ENCODE results near the gene IL4I1.

Gene IL4I1

DNA sequence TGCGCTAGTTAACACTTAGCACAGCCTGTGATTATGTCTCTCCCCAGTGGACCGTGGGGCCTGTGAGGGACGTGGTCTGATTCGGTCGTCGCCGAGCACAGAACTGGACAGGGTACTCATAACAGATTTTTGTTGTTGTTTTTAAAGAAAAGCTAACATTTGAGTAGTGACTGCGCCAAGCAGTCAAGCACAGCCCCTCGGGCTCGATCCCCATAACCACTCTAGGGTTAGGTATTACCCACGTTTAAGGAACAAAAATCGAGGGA is 46.5 kb downstream of the IL4I1 start:
- no peak for DNase-seq (ENCODE audit: low spot score)

DNA sequence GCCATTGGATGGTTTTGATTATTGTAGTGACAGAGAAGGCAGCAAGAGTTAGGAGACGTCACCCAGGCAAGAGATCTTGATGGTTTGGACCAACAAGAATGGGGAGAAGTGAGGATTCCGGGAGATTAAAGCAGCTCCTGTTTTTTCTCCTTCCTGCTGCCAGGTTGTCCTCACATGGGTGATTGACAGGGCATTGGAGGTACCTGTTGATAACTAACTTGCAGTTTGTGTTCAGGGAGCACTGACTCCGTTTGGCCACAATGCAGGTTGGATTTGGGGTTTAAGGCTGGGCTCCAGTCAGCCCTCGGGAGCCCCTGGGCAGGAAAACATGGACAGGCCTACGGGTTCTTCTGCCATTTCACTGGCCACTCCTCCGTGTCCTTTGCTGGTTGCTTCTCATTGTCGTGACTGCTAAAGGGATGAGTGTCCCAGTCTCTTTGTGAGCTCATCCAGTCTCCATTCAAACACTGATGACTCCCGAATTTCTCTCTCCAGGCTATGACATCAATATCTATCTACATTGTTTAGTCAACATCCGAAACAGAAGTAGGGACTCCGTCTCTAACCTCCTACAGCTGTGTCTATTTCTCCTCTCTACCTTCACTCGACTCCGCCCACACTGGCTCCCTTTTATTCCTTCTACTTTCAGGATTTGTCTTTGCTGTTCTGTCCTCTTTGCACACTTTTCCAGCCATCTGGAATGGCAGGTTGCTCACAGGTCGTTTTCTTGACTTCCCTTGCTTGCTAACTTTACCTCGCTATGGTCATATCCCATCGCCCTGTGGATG is 47.1 kb downstream of the IL4I1 start:
- no peak for DNase-seq (ENCODE audit: low spot score)

DNA sequence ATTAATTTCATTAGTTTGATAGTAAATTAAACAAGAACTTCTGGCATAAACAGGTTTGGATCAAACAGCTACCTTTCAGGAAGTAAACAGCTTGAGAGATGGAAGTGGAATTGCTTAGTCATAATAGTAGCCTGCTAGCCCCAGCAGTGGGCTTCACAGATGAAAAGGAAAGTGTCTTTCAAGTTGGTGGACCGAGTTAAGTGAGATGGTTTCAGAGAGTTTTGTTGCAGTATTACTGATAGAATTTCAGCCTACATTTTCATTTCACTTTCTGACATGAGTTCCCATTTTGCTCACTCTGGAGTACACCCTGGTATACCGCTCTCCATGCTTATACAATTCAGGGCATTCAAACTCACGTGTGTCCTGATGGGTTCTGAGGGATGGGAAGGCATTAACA is 47.7 kb downstream of the IL4I1 start:
- no peak for DNase-seq (ENCODE audit: low spot score)

DNA sequence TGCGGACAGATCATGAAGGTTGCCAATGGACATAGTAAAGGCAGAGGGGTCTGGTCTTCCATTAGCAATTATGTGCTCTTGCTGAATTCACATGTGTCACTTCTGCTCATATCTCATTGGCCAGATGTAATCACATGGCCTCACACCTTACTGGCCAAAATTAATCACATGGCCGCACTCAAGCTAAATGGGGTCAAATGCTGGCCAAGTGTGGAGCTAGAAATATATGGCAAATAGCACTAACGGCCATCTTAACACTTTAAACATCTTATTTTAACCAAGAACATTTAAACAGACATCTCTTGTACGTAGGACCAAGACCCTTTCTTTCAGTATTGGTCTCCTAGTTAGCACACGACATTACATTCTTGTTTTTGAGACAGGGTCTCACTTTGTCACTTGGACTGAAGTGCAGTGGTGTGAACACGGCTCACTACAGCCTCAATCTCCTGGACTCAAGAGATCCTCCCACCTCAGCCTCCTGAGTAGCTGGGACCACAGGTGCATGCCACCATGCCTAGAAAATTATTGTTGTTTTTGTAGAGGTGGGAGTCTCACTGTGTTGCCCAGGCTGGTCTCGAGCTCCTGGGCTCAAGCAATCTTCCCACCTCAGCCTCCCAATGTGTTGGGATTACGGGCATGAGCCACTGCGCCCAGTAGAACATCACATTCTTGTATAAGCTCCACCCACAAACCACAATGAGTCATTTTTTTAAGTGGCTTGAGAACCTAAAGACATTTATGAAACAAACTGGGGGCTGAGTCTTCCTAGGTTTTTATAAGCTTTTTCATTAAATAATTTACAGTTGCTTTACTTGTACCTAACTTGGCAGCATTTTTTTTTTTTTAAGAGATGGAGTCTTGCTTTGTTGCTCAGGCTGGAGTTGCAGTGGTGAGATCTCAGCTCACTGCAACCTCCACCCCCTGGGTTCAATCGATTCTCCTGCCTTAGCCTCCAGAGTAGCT is 48.7 kb downstream of the IL4I1 start:
- DNase-seq (ENCODE audit: low spot score): no peak

DNA sequence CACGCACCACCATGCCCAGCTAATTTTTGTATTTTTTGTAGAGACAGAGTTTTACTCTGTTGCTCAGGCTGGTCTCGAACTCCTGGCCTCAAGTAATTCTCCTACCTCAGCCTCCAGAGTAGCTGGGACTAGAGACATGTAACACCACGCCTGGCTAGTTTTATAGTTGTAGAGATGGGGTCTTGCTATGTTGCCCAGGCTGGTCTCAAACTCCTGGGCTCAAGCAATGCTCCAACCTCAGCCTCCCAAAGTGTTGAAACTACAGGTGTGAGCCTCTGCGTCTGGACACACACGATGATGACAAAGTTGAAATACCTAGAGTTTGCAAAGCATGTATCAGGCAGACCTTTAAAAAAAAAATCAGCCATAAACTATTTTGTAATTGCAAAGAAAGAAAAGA is 50.3 kb downstream of the IL4I1 start:
- no peak for DNase-seq (ENCODE audit: low spot score)

DNA sequence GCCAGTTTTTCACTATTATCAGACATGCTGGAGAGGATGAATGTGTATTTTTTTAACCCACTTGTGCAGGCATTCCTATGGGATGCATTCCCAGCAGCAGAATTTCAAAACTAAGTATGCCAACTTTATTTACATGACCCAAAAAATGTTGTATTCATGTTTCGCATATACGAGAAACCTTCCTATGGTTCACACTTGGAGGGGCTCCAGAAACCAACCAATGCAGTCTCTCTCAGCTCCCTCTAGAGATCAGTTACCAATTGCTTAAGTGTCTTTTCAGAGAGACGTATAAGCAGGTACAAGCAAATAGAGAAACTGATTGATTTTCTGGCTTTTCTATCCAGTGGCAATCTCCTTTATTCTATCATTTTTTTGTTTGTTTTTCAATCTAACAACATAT is 51.3 kb downstream of the IL4I1 start:
- DNase-seq (ENCODE audit: low spot score): no peak

DNA sequence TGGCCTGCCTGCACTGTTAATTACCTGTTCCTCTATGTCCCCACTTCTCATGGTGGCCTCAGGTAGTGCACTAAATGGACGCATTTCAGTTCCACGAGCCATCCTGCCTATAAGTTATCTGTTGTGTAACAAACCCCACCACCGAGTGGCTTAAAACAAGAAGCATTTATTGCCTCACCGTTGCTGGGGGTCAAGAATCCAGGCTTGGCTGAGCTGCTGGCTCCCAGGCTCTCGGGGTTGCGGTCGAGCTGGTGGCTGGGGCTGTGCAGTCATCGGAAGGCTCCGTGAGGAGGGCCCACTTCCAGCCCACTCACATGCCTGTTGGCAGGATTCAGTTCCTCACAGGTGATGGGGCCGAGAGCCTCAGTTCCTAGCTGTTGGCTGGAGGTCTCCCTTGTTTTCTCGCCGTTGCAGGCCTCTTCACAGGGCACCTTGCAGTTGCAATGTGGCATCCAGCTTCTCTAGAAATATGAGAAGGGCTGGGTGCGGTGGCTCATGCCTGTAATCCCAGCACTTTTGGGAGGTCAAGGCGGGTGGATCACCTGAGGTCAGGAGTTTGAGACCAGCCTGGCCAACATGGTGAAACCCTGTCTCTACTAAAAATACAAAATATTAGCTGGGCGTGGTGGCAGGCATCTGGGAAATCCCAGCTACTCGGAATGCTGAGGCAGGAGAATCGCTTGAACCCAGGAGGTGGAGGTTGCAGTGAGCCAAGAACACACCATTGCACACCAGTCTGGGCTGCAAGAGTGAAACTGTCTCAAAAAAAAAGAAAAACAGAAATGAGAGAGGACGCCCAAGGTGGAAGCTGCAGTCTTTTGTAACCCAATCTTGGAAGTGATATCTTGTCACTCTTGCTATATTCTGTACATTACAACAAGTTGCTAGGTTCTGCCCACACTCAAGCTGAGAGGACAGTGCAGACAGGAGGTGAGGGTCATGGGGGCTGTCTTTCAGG is 52.3 kb downstream of the IL4I1 start:
- DNase-seq (ENCODE audit: low spot score): no peak

DNA sequence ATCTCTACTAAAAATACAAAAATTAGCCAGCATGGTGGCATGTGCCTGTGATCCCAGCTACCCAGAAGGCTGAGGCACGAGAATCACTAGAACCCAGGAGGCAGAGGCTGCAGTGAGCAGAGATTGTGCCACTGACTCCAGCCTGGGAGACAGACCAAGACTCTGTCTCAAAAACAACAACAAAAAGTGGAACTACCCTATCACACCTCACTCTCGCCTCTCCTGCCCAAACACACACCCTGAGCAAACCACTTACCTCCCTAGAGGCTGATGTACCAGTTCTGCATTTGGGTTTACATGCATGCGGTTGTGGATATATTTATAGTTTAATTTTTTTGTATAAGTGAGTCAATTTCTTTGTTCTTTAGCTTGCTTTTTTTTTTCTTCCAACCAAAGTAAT is 53.4 kb downstream of the IL4I1 start:
- no peak for DNase-seq (ENCODE audit: low spot score)

DNA sequence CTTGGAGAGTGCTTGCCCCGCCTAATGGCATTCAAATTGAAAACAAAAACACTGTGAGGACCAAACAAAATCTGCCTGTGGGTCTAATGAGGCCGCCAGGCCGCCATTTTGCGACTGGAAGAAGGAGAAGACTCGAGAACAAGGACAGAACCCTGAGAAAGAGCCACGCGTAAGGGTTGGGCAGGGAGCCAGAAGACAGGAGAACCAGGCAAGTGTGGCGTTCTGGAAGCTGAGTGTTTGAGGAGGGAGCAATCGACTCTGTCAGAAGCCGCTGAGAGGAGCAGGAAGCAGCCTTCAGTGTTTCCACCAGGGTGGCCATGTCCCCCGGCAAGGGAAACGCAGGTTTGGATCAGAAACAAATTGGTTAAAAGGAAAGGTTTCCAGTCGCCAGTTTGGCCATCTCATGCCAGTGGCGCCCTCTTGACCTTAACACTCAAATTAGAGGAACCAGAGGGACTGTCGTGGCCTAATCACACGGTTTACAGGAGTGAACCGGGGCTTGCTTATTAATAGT is 55.9 kb downstream of the IL4I1 start:
- DNase-seq (ENCODE audit: low spot score): no peak

DNA sequence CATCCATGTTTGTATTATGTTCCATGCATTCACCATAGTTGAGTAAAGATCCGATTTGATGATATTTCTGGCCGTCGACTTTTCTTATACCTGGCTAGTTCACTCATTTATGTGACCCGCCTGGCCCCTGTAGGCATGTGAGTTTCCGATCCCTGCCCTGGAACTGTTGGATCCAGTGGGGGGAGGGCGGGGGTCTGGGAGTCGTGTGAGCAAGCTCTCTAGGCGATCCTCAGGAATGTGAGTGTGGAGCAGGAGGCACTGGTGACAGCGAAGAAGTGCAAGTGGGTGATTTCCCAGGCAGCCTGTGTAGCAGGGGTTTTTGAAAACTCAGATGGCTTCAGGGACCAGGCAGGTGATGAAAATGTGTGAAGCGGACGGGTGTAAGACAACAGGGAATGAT is 56.4 kb downstream of the IL4I1 start:
- no peak for DNase-seq (ENCODE audit: low spot score)

DNA sequence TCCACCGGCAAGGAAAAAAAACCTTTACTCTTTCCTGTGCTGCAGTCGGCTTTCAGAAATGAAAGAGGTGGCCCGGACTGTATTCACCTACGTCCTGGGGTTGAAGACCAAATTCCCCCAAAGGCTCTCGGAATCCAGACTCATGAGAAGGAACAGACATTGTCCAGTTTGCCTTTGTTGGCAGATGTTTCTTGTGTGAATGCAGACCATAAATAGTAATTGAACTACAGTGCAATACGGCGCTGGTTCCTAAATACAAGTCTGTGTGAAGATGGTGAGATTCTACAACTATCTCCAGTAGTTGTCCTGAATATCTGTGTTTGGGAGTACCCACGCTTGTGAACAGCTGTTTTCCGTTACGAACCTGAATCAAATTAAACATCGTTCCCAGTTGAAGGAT is 57.0 kb downstream of the IL4I1 start:
- no peak for DNase-seq (ENCODE audit: low spot score)
